ENCODE data around the gene COMMD10.

The COMMD10 gene

DNA sequence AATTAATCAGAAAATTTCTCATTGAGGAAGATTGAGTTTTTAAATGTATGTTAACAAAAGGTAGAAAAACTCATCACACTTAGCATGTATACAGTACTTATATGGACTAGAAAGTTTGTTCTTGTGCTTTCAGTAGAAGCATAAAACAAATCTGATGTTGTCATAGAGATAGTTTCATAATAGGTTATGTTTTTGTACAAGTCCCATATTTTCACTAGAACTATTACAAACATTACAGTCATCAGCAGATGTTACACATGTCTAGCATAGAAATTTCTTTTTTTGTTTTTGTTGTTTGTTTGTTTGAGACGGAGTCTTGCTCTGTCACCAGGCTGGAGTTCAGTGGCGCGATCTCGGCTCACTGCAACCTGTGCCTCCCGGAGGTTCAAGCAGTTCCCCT lies 131.4 kb downstream of the COMMD10 start:
- no peak for DNase-seq (ENCODE audit: low spot score)

DNA sequence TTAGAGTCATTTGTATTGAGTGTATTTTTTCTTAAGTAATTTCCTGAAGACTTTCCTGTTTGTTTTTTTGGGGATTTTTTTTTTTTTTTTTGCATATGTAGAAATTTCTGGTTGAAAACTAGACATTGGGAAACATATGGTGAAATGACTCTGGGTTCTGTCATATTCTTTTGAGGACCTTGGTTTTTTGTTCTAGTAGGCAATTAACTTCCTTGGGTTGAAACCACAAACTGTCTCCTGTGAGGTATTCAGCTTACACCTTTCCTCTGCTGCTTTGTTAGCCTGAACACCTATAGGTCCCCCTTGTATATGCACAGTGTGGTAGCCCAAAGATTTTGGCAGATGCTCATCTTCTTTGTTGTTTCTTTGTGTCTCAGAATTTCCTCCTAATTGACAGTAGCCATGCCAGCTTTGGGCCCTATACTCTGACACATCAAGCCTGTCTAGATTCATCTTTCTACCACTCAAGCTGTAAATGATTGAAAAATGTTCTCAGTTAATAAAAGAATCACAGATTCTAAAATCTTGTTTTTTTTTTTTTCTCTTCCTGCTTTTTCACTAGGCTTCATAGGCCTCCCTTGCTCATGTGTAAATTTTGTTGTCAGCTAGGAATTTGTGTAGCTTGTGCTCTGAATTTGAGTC lies 140.6 kb downstream of the COMMD10 start:
- no peak for DNase-seq (ENCODE audit: low spot score)

DNA sequence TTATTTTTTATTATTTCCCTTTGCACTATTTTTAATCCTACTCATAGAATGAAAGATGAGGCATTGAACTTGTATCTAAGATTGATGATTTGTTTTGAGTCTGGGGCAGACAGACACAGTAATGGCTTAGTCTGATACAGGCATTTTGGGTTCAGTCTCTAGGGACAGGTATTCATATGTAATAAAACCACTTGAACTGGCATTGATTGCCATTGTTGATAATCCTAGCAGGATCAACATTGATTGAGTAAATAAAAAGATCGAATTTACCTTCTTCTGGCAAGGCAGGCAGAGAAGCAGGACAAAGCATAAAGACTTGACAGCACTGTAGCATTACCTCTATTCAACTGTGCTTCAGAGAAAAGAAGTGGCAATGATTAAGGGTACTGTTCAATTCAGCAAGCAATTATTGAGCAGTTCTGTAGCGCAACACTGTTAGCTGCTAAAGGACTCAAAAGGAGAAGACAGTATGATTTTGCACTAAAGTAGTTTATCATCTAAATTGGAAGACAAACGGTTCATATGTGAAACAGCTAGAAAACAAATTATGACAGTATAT lies 144.4 kb downstream of the COMMD10 start:
- no peak for DNase-seq (ENCODE audit: low spot score)

DNA sequence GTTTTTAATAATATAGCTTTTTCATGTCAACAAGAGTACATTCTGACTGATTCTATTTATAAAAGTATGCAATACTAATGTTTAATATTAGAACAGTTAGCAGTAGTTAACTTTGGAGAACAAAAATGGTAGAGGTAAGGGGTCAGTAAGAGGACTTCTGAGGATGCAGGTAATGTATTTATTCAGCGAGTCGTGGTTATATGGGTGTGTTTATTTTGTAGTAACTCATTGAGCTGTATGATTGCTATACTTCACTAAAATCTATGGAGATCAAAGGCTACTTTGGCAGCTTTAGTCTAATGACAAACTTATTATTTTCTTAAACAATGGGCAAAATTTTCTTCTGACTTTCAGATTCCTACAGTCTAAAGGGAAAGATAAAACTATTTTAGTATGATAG lies 146.5 kb downstream of the COMMD10 start:
- DNase-seq (ENCODE audit: low spot score), result no peak

DNA sequence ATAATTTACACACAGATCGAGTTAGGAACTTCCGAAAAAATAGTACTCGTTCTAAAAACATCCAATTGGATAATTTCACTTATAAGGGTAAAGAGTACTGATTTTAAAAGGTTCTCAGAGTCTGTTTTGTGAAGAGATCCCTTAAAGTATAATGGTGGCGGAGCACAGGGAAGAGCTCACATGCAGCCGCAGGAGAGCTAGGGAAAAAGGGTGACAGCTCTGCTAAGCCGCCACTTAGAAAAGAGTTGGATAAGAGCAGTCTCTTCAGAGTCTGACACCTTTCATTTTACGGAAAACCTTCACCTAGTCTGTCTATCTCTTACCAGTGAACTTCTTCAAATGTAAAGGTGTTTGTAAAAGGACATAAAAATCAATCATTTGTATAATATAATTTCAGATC lies 149.9 kb downstream of the COMMD10 start:
- no peak for DNase-seq (ENCODE audit: low spot score)

DNA sequence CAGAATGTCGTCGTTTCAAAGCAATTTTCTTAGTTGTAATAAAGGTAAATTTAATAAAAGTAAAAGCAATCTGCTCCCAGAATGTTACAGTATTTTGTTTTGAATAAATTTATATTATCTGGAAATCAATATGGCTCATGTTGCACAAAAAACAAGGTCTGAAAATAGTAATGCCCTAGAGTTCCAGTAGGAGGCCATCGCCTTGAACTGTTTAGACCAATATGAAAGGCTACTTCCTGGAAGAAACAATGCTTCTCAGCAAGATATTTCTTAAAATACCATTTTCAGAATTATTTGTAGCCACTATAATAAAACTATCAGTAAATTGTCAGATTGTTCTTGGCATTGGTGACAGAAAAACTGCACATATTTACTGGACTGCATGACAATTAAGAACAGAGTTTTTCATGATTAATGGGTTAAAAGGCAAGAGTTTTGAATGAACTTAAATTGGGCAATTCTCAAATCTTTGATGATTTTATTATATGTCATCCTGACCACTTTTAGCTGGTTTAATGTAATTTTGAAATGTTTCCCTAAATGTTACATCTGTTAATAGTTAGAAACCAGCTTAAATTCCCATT lies 153.2 kb downstream of the COMMD10 start:
- no peak for DNase-seq (ENCODE audit: low spot score)

DNA sequence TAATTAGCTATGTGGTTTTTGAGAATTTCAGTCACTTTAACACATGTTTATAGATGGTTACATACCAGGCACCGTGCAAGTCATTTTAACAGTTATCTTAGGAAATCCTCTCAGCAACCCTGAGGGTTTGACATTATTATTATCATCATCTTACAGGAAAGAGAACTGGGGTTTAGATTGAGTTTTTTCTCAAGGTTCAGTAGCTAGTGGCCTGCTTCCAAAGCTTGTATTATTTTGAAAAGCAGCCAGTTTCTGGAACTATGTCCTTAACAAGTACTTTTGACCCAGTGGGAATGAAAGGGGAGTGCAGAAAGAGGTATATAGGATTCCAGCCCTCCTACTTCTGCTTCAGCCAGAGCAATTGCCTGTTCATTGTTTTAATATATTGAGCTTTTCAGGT lies 157.5 kb downstream of the COMMD10 start:
- no peak for DNase-seq (ENCODE audit: low spot score)

DNA sequence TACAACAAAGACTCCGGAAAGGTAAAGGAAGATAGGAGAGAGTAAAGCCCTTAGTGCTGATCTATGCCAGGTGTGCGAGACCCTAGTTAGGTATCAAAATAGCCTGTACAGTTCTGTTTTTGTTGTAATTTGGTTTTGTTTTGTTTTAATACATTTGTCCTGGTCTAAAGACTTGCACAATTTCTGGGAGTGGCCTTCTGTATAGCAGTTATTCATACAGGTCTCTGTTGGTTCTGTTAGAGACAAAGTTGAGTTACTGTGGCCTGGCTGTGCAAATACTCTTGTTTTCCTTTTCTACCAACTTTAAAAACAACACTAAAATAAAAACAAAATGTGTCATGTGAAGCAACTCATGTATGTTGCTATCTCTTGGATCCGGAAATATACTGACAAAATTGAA lies 163.6 kb downstream of the COMMD10 start:
- no peak for DNase-seq (ENCODE audit: low spot score)

DNA sequence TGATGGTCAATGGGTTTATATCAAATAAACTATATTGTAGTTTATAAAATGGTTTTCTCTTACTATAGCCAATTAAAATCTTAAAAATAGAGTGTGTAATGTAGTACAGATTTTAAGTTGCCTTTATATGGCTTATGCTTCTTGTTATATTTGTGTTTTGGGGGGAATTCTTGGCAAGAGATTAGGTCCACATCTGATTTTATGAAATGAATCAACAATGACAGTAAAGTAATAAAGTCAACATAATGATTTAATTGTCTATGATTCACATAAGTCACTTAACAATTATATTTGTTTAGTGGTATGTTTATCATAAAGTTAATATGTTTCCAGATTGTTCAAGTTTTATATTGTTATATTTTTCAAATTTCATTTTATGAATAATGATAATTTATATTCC lies 164.8 kb downstream of the COMMD10 start:
- DNase-seq (ENCODE audit: low spot score), result no peak

DNA sequence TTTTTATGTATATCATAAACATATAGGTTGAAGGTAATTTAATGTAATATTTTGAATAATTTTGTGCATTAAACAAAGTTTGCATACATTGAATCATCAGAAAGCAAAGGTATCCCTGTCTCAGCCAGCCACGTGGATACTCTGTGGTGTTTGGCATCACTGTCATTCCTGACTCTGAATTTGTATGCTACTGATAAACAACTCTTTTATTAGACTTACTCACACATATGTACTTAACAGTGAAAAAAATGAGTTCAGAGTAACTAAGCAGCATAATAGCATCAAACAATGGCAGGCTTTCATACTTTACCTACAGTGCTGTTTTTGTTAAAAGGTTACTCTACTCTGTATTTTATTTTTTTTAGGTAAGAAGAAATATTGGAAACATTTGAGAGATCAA lies 171.9 kb downstream of the COMMD10 start:
- no peak for DNase-seq (ENCODE audit: low spot score)

DNA sequence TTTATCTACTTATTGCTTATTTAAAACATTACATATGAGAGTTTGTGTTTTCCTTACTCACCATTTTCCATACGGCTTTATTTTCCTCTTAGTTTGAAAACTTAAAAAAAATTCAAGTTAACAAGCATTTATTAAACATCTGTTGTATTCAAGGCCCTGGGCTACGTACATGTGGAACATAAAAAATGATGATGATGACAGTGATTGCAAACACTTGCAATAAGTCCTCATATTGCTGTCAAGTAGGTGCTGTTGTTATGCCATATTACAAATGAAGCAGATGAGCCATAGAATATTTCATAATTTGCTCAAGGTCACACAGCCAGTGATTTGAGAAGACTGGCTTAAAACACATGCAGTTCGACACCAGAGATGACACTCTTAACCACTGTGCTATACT lies 180.6 kb downstream of the COMMD10 start:
- no peak for DNase-seq (ENCODE audit: low spot score)

DNA sequence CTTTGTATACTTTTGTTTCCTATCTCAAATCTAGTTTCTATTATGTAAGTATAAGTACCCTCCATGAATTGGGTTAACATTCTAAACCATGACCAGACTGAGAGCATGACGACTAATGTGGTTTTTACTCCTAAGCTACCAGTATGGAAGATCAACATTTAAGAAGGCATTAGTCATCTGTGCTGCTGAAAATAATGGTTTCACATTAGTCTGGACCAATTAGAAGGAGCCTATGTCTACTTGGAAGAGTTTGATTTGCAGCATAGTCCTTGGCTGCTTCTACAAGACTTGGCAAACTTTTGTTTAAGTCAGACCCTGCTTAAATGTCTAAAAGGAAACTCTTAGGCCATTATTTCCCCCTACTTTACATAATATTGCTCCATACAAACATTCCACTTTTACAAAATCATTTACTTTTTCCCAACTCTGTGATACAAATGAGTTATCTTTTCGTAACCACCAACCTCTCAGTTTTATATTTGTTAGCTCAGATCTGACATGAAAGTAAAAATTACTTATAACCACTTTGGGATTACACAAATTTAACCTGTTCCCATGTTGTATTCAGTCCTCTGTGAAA lies 186.7 kb downstream of the COMMD10 start:
- DNase-seq (ENCODE audit: low spot score), result no peak

DNA sequence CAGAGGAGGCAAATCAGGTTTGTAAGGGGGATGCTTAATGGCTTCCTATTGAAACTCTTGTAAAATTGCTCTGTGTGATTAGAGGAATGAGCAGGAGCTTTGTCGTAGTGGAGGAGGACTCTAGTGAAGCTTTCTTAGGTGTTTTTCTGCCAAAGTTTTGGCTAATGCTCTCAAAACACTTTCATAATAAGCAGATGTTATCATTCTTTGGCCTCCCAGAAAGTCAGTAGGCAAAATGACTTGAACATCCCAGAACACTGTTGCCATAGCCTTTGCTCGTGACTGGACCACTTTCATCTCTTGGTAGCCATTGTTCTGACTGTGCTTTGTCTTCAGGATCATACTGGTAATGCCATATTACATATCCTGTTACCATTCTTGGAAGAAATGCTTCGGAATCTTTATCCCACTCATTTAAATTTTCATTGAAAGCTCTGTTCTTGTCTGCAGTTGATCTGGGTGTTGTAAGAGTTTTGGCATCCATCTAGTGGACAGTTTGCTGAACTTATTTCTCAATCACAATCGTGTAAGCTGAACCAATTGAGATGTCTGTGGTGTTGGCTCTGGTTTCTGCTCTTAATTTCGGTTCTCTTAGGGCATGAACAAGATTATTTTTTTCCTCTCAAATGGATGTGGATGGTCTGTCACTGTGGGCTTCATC lies 187.6 kb downstream of the COMMD10 start:
- no peak for DNase-seq (ENCODE audit: low spot score)

DNA sequence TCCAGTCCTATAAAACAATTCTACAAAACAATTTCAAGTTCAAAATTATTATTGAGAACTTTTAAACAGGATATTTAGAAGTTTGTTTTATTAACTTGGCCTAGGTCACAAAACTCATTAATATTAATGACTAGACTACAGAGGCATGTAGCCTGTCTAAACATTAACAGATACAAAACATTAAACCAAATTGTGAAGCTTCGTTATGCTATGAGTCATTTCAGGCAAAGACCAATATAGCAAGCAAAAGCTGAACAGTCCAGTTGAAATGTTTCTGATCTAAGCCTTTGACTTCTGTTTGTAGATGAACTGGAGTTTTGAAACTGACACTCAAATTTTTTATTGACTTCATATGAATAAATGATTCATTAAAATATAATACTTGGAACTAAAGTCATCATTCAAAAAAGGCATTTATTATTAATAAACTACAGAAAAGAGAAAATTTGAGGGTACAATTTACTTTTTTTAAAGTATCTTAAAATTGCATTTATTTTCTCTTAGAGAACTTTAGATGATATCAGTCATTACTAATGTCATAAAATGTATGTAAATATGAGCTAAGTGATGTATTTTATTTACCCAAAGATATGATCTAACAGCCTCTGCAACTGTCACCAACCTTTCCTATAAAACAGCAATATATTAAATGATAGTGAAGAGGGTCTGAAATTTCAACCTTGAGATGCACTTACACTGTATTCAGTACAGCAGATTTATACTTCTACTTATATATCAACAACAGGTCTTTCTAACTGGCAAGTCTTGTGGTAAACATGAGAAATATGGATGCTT lies 188.8 kb downstream of the COMMD10 start:
- DNase-seq (ENCODE audit: low spot score), result no peak

DNA sequence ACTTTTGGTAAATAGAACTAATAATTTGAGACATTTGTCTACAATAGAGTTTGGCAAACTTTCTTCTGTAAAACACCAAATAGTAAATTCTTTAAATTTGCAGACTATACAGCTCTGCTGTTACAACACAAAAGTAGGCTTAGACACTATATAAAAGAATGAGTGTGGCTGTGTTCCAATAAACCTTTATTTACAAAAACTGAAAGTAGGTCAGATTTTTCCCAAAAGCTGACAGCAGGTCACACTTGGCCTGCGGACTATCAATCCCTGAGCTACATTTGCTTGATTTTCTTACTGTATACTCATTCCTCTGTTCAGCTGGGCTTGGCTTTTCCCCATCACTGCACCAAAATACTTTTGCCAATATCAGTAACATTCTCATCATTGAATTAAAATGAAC lies 189.4 kb downstream of the COMMD10 start:
- no peak for DNase-seq (ENCODE audit: low spot score)

DNA sequence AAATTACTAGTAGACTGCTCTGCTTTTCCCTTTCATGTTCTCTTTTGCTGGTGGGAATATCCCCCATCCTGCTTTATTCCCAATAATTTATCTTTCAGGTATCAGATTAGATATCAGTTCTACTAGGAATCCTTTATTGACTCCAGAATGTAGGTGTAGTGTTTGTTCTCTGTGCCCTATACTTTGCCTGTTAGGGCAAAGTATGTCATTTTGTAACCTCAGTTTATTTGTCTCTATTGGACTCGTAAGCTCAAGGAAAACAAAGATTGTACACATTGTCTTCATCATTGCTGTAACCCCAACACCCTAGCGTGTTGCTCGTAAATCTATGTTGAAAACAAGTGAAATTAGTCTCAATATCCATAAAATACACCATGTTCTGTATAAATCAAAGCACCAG lies 190.5 kb downstream of the COMMD10 start:
- DNase-seq (ENCODE audit: low spot score), result no peak

DNA sequence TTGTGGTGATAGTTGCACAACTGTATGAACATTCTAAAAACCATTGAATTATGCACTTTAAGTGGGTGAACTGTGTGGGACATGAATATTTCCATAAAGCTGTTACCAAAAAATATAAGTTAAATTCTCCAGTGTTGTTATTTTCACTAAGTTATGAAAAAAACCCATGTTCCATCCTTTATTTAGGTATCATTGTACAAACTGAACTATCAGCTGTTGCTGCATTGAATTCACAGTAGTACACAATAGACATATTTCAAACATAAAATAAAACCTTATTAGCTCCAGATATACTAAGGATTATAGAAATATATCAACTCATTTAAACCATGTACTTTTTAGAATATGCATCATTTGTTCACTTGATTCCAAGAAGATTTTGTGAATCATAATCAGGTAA lies 192.1 kb downstream of the COMMD10 start:
- no peak for DNase-seq (ENCODE audit: low spot score)

DNA sequence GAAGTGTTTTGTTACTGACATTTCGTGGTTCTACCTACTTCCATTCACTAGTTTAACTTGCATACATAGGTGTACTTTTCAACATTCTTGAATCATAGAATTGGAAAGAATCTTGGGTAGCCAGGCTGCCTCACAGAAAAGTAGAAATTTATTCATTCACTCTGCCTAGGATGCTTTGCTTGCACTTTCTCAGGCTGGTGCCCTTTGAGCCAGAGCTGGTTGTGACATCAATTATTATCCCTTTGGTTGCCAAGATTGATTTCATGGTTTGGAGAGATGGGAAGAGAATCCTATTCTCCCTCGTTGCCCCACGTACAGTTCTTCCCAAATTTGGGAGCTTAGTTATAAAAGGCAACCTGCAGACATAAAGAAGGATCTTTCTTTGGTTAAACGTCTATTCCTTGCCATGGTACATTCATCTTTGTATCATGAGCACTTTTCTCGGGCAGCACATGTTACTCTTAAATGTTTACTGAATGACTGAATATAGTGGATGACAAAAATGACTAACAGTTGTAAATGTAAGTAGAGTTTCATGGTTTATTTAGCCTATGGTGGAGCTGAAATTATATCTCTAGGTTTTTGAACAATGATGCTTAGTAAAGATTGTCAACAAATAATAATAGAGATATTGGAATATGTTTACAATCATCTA lies 195.5 kb downstream of the COMMD10 start:
- no peak for DNase-seq (ENCODE audit: low spot score)

DNA sequence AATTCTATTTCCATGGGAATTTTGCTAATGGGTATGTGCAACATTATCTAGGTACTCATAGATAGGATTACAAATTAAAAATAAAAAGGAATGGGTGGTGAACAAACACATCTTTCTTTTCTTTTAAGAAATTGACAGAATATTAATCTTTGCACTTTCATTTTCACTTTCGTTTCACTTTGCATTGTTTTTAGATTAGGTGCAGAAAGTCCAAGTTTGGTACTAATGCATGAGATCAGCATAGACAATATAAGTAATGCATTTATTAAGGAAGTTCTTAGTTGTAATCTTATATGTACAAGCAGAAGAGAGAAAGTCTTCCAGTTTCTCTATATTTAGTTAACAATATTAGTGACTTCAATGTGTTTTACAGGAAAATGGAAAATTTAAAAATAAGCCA lies 196.5 kb downstream of the COMMD10 start:
- DNase-seq (ENCODE audit: low spot score), result no peak

DNA sequence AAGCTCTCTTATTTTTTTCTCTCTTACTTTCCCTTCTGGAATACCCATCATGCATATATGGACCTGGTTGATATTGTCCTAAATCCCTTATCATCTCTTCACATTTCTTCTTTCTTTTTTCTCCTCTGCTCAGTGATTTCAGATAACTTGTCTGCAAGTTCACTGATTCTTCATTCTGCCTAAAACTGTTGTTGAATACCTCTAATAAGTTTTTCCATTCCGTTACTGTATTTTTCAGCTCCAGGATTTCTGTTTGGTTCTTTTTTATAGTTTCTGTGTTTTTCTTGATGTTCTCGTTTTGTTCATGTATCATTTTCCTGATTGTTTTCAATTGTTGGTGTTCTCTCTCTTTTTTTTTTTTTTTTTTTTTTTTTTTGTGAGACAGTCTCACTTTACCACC lies 203.7 kb downstream of the COMMD10 start:
- no peak for DNase-seq (ENCODE audit: low spot score)

DNA sequence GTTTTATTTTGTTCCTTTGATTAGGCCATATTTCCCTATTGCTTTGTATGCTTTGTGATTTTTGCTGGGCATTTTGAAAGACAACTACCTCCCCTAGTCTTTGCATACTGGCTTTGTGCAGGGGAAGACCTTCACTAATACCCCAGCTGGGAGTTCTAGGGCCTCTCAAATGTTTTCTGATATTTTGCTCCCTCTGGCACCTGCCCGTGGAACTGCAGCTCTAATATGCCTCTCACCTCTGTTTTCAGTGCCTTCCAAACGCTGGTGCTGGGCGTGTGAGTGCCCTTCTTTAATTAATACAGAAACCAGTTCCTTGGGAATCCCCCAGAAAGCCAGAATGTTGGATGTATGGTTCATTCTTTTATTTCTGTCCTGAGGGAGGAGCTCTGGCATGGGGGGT lies 204.5 kb downstream of the COMMD10 start:
- no peak for DNase-seq (ENCODE audit: low spot score)

DNA sequence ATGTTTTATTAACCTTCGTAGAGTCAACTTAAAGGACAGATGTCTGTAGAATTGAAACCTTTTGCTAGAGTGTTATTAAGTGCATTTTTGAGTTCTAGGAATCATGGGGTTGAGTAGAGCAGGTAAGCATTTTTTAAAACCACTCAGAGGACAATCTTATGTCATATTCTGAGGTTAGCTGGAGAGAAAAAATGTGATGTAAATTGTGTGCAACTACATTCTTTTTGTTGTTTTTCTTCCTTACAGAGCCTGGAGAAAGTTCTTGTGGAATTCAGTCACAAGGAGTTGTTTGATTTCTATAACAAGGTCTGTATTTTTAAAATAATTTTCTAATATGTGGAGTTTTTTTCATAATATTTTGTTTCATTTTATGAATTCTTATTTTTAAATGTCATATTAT lies 206.4 kb downstream of the COMMD10 start:
- DNase-seq (ENCODE audit: low spot score), result no peak

Measured in hematopoietic multipotent progenitor cell treated with erythropoietin and hydrocortisone succinate and interleukin-3 and kit ligand, for 17 days (in vitro differentiated cells).